ENCODE results near the gene PSD2. TPM values are rescaled to one million over a fixed set of nuclear protein-coding genes. Genes with fewer than 3 reads are reported as not detected.

PSD2 gene
- total and polyA plus RNA-seq, 7 donors: under 0.01 to 0.28 (median 0.10) TPM; not detected in 4

- no peak for TF ChIP-seq CTCF (IDR thresholded peaks at IDR 0.05)
- TF ChIP-seq EP300 (IDR thresholded peaks at IDR 0.05): no peak
- TF ChIP-seq POLR2AphosphoS5 (IDR thresholded peaks at IDR 0.05): no peak
- TF ChIP-seq POLR2A (IDR thresholded peaks at IDR 0.05): no peak
- H3K27ac ChIP-seq: no peak overlapping the region
- no peaks in the 10 kb centered on the region for H3K9me3 ChIP-seq
- H3K4me3 ChIP-seq: no peak overlapping the region
- H3K4me1 ChIP-seq: peaks cover 0 to 36% (median 34%) of the 10 kb centered on the region in 4 donors
- H3K36me3 ChIP-seq: no peaks in the 10 kb centered on the region
- intact Hi-C loops (cut with DNase I): loop anchor here (5.0 kb wide), 1 partner anchor 37 kb away; no protein-coding TSS in a partner anchor
- DNase-seq: no peak
- peaks cover 19 to 61% (median 28%) of the 10 kb centered on the region in 3 donors for H3K27me3 ChIP-seq
- 94 to 99% methylated on average over 2 of the region's 2 CpGs for WGBS, 2 donors
Observed at GRCh38 chr5:139749242-139749641, 46.4 kb upstream of the PSD2 start.

- Histone ChIP-seq H3K27ac (no peak overlapping the region), H3K4me1 (peaks cover 0 to 32% (median 30%) of the 10 kb centered on the region in 4 donors), H3K4me3 (no peak overlapping the region), H3K27me3 (peaks cover 32 to 75% (median 47%) of the 10 kb centered on the region in 3 donors), H3K9me3 (no peaks in the 10 kb centered on the region), H3K36me3 (no peaks in the 10 kb centered on the region)
- no peak for TF ChIP-seq POLR2AphosphoS5 (IDR thresholded peaks at IDR 0.05)
- DNase-seq: no peak
- 94 to 97% methylated on average over 1 of the region's 1 CpG for WGBS, 2 donors
- intact Hi-C loops (cut with DNase I): no loop called here
Observed at GRCh38 chr5:139751236-139751635, 44.4 kb upstream of the PSD2 start.

GRCh38 chr5:139752506-139753473 lies 42.8 kb upstream of the PSD2 start:
- no peak for DNase-seq
- TF ChIP-seq EP300 (IDR thresholded peaks at IDR 0.05) (no peak), POLR2AphosphoS5 (IDR thresholded peaks at IDR 0.05) (no peak), POLR2A (IDR thresholded peaks at IDR 0.05) (no peak), CTCF (IDR thresholded peaks at IDR 0.05) (no peak)
- Histone ChIP-seq H3K36me3 (no peaks in the 10 kb centered on the region), H3K4me3 (no peak overlapping the region), H3K9me3 (no peaks in the 10 kb centered on the region), H3K27me3 (peaks cover 21 to 72% (median 48%) of the 10 kb centered on the region in 3 donors), H3K4me1 (peaks cover 0 to 17% (median 16%) of the 10 kb centered on the region in 4 donors), H3K27ac (no peak overlapping the region)
- 30 to 50% methylated on average over 16 of the region's 16 CpGs for WGBS, 2 donors
- intact Hi-C loops (cut with DNase I): no loop called here

GRCh38 chr5:139755892-139756671 lies 39.5 kb upstream of the PSD2 start:
- H3K36me3 ChIP-seq: no peaks in the 10 kb centered on the region
- no peak overlapping the region for H3K27ac ChIP-seq
- WGBS, 2 donors: 12% methylated on average over 52 of the region's 52 CpGs
- peaks cover 0 to 8% (median 7%) of the 10 kb centered on the region in 4 donors for H3K4me1 ChIP-seq
- peaks cover 17 to 57% (median 37%) of the 10 kb centered on the region in 3 donors for H3K27me3 ChIP-seq
- DNase-seq: no peak
- no peaks in the 10 kb centered on the region for H3K9me3 ChIP-seq
- peak overlapping the region in 1 of 4 donors; percentile 14 for H3K4me3 ChIP-seq
- intact Hi-C loops (cut with DNase I): no loop called here
- no peak for TF ChIP-seq EP300 (IDR thresholded peaks at IDR 0.05)
- TF ChIP-seq CTCF (IDR thresholded peaks at IDR 0.05): no peak
- no peak for TF ChIP-seq POLR2AphosphoS5 (IDR thresholded peaks at IDR 0.05)
- no peak for TF ChIP-seq POLR2A (IDR thresholded peaks at IDR 0.05)

- intact Hi-C loops (cut with DNase I): no loop called here
- Histone ChIP-seq H3K27me3 (peaks cover 17 to 55% (median 37%) of the 10 kb centered on the region in 3 donors), H3K36me3 (no peaks in the 10 kb centered on the region), H3K4me3 (no peak overlapping the region), H3K27ac (no peak overlapping the region), H3K9me3 (no peaks in the 10 kb centered on the region), H3K4me1 (peaks cover 0 to 8% (median 7%) of the 10 kb centered on the region in 4 donors)
- whole genome bisulfite sequencing, 2 donors: 94 to 98% methylated on average over 2 of the region's 2 CpGs
- no peak for TF ChIP-seq POLR2A (IDR thresholded peaks at IDR 0.05)
- no peak for TF ChIP-seq POLR2AphosphoS5 (IDR thresholded peaks at IDR 0.05)
- no peak for TF ChIP-seq EP300 (IDR thresholded peaks at IDR 0.05)
- no peak for TF ChIP-seq CTCF (IDR thresholded peaks at IDR 0.05)
- DNase-seq: no peak
Observed at GRCh38 chr5:139756971-139757370, 38.6 kb upstream of the PSD2 start.

Measured in sigmoid colon (tissue), 7 donors.